PFSK-1 (cell line): Measurements from ENCODE around the gene RSPH1.

Experiments
- FOXP2 ChIP-seq: optimal IDR thresholded peaks from 2 replicates; pipeline ENCODE3; 2011; ENCODE audit warnings: borderline replicate concordance, control low read depth, inconsistent platforms; ENCODE audit not compliant: insufficient read depth; ENCODE audit errors: extremely low read length, extremely low read depth
- POLR2AphosphoS5 ChIP-seq: IDR thresholded peaks from 2 replicates; pipeline ENCODE4 v1.6.1; 2012; ENCODE audit warnings: low read depth, mild to moderate bottlenecking, control low read depth, low read length, moderate library complexity
- REST ChIP-seq, 2 experiments: IDR thresholded peaks; 2 replicates each; pipeline versions ENCODE4 v1.6.1 to v1.8.0; 2011 to 2012; ENCODE audit warnings: low read depth in 2 of 2, low read length in 2 of 2, control low read depth in 1 of 2, inconsistent platforms in 1 of 2, mild to moderate bottlenecking in 1 of 2, moderate library complexity in 1 of 2; ENCODE audit not compliant: insufficient read depth in 1 of 2
- SIN3A ChIP-seq: IDR thresholded peaks from 2 replicates; pipeline ENCODE4 v1.6.1; 2012; ENCODE audit warnings: mild to moderate bottlenecking, low read length, moderate library complexity, borderline replicate concordance; ENCODE audit not compliant: insufficient read depth
- TAF1 ChIP-seq: IDR thresholded peaks from 2 replicates; pipeline ENCODE4 v1.6.1; 2012; ENCODE audit warnings: low read length, control low read depth, borderline replicate concordance; ENCODE audit not compliant: insufficient read depth

RSPH1 gene

GRCh38 chr21:42495027-42495426, 997 bp downstream of the RSPH1 start:
- TF ChIP-seq SIN3A = no peak
- TF ChIP-seq POLR2AphosphoS5 = no peak
- TF ChIP-seq FOXP2 = no peak
- TF ChIP-seq REST (IDR thresholded peaks at IDR 0.05; ENCODE audit: insufficient read depth in 1 of 2, low read depth in 2 of 2, low read length in 2 of 2) = no peak
- TF ChIP-seq TAF1 = no peak

- TF ChIP-seq TAF1 = no peak
These were observed 2.6 kb downstream of the RSPH1 start for GRCh38 chr21:42493109-42494060.

GRCh38 chr21:42492201-42492600, 3.8 kb downstream of the RSPH1 start:
- TF ChIP-seq SIN3A (no peak), TAF1 (no peak), FOXP2 (no peak), REST (IDR thresholded peaks at IDR 0.05; ENCODE audit: insufficient read depth in 1 of 2, low read depth in 2 of 2, low read length in 2 of 2) (no peak), POLR2AphosphoS5 (no peak)

- TF ChIP-seq POLR2AphosphoS5 (no peak), SIN3A (no peak), FOXP2 (no peak), REST (IDR thresholded peaks at IDR 0.05; ENCODE audit: insufficient read depth in 1 of 2, low read depth in 2 of 2, low read length in 2 of 2) (no peak), TAF1 (no peak)
These were observed 4.7 kb downstream of the RSPH1 start for GRCh38 chr21:42491328-42491727.

GRCh38 chr21:42490720-42491119, 5.3 kb downstream of the RSPH1 start:
- TF ChIP-seq TAF1 = no peak
- no peak for TF ChIP-seq POLR2AphosphoS5
- TF ChIP-seq REST (IDR thresholded peaks at IDR 0.05; ENCODE audit: insufficient read depth in 1 of 2, low read depth in 2 of 2, low read length in 2 of 2) = no peak
- TF ChIP-seq SIN3A = no peak
- TF ChIP-seq FOXP2 = no peak
